NCI-H1694 (cell line): ENCODE measurements around the gene ALG14.
A peak's percentile ranks its signal among the peaks of the same experiment; 100 is the strongest.
"Not testable (repeated sequence)": the region's sequence is repeated elsewhere in the genome, so short reads cannot be mapped to it uniquely, and the experiment has no call there.

Experiments
- DNase-seq: peaks from one replicate; lab custom pipeline; 2025; lab: John Stamatoyannopoulos, UW

Gene ALG14

GRCh38 chr1:95041491-95042165, 31.1 kb downstream of the ALG14 start:
- DNase-seq: peak; percentile 70

GRCh38 chr1:95040032-95040525, 32.7 kb downstream of the ALG14 start:
- DNase-seq: no peak

- DNase-seq: no peak
Measured at GRCh38 chr1:95039360-95040031, 33.3 kb downstream of the ALG14 start.

GRCh38 chr1:95035536-95035935, 37.2 kb downstream of the ALG14 start:
- DNase-seq: no peak

- DNase-seq: no peak
Measured at GRCh38 chr1:95034506-95034905, 38.2 kb downstream of the ALG14 start.

- DNase-seq: no peak
Measured at GRCh38 chr1:95033843-95034242, 38.9 kb downstream of the ALG14 start.

- no peak for DNase-seq
Measured at GRCh38 chr1:95029532-95029931, 43.2 kb downstream of the ALG14 start.

- no peak for DNase-seq
Measured at GRCh38 chr1:95028954-95029353, 43.8 kb downstream of the ALG14 start.

- DNase-seq: no peak
Measured at GRCh38 chr1:95027046-95027445, 45.7 kb downstream of the ALG14 start.

- no peak for DNase-seq
Measured at GRCh38 chr1:95023399-95024043, 49.2 kb downstream of the ALG14 start.

GRCh38 chr1:95022644-95022926, 50.2 kb downstream of the ALG14 start:
- no peak for DNase-seq

GRCh38 chr1:95021805-95022643, 50.7 kb downstream of the ALG14 start:
- DNase-seq: no peak

GRCh38 chr1:95021119-95021518, 51.6 kb downstream of the ALG14 start:
- DNase-seq: no peak

- DNase-seq: not testable (repeated sequence)
Measured at GRCh38 chr1:95019466-95019865, 53.3 kb downstream of the ALG14 start.

GRCh38 chr1:95018602-95019369, 54.0 kb downstream of the ALG14 start:
- DNase-seq: no peak

GRCh38 chr1:95017775-95018174, 55.0 kb downstream of the ALG14 start:
- DNase-seq: no peak

GRCh38 chr1:95015076-95015475, 57.7 kb downstream of the ALG14 start:
- DNase-seq: no peak

- no peak for DNase-seq
Measured at GRCh38 chr1:95013950-95014574, 58.7 kb downstream of the ALG14 start.

- peak; percentile 61 for DNase-seq
Measured at GRCh38 chr1:95012389-95012788, 60.4 kb downstream of the ALG14 start.

GRCh38 chr1:95010158-95010557, 62.6 kb downstream of the ALG14 start:
- no peak for DNase-seq

GRCh38 chr1:95007687-95008086, 65.1 kb downstream of the ALG14 start:
- DNase-seq: no peak
